Gastrocnemius medialis (tissue), 4 donors: ENCODE measurements around the gene ADH5.

Source experiments
- CTCF ChIP-seq, 5 experiments: fragments of 450-650 bp in 3 of 5; fragments of 200-600 bp in 2 of 5; sonication (generic) in 2 of 5; IDR thresholded peaks in 4 of 5; conservative IDR thresholded peaks in 1 of 5; 1 replicate in 4 of 5; 2 replicates in 1 of 5; pipeline ENCODE4 v1.5.1; 2016 to 2019; ENCODE audit warnings: antibody characterized with exemption in 5 of 5, mild to moderate bottlenecking in 3 of 5, moderate library complexity in 3 of 5
- POLR2A ChIP-seq, 2 donors: fragments of 450-650 bp; IDR thresholded peaks; one replicate each; pipeline ENCODE4 v1.6.1; 2017; ENCODE audit warnings: antibody characterized with exemption in 2 of 2, mild to moderate bottlenecking in 2 of 2, moderate library complexity in 2 of 2

GRCh38 chr4:99027304-99027703 is 61.3 kb downstream of the ADH5 start:
- no peak for TF ChIP-seq CTCF (IDR thresholded peaks at IDR 0.05 in 4 of 5, conservative IDR thresholded peaks at IDR 0.05 in 1 of 5)
- TF ChIP-seq POLR2A (IDR thresholded peaks at IDR 0.05), result no peak
